GM19438 (cell line): Measurements from ENCODE around the gene BMP8B.
"Not testable (repeated sequence)": the region's sequence is repeated elsewhere in the genome, so short reads cannot be mapped to it uniquely, and the experiment has no call there.

Experiments
- ATAC-seq: cut with Tn5 transposase; IDR thresholded peaks from one replicate; pipeline ENCODE4 v1.9.1; 2021; ENCODE audit warnings: low read depth; ENCODE audit not compliant: unreplicated experiment

BMP8B gene

DNA sequence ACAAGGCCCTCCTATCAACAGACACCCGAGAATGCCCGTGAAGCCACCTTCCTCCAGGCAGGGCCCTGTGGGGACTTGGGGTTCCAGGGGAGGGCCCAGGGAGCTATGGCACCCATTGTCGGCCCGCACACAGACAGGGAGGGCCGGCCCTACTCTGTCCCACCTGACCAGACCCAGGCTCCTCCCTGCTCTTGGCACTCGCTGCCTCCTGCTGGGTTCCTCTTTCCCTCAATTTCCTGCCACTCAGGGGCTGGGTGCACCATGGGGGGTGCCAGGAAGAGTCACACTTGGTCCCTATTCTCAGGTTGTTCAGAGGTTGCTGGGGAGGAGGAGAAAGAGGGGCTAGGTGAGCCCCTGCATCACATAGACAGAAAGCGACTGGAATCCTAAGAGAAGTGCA, 9.5 kb downstream of the BMP8B start:
- ATAC-seq = no peak

DNA sequence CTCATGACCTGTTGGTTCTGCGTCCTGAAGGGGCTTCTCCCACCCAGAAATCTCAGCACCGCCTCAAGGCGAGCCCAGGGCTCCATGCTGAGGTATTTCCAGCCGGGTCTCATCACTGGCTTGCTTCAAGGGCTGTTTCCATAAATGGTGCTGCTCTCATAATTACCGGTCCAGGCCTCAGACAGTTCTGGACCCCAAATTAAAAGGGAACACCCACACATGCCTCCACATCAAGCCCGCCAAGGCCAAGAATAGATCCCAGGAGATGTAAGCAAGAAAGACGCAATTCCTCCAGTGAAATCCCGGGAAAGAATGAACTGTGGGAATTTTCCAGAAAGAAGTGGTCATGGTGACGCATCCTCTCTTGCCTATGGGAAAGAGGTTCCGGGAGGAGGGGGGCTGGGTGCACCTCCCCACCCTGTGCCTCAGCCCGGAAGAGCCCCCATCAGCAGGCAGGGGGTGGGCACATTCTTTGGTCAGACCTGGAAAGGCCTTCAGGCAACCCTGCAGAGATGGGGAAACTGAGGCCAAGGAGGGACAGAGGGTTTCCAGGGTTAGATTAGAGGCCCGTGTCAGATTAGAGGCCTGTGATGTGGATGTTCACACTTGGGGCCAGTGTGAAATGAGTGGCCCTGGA, 10.1 kb downstream of the BMP8B start:
- ATAC-seq = not testable (repeated sequence)

DNA sequence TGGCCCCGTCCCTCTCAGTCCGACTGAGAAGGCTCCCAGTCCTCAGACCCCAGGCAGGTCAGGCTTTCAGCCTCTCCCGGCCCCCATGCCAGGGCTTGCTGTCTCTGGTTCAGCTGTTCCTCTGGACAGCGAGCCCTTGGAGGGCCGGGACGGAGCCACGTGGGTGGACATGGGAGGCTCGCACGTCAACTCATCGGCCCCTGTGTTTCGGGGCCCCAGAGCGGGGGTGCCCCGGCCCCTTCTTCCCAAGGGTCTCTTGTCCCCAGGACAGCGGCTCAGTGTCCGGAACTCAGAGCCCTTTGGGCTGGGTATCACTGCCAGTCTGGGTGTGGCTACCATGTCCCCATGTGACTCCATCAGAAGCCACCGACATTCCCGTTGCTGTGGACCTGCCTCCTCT, 10.8 kb downstream of the BMP8B start:
- not testable (repeated sequence) for ATAC-seq

DNA sequence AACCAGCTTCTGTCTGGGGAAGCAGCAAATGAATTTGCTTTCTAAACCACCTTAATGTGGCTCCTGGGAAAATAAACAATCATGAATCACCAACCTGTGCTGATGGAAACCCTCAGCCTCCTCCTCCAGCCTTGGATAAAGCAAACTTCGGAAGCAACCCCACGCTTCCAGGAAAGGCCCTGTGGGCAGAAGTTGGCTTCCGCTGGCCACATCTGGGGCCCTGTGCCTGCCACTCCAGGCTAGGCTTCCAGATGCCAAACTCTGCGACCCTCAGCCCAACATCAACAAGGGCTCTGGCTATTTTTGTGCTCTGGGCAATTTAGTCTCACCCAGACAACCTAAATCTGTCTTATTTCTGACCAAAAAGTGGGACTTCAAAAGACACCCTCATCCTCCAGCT, 11.4 kb downstream of the BMP8B start:
- ATAC-seq = no peak

DNA sequence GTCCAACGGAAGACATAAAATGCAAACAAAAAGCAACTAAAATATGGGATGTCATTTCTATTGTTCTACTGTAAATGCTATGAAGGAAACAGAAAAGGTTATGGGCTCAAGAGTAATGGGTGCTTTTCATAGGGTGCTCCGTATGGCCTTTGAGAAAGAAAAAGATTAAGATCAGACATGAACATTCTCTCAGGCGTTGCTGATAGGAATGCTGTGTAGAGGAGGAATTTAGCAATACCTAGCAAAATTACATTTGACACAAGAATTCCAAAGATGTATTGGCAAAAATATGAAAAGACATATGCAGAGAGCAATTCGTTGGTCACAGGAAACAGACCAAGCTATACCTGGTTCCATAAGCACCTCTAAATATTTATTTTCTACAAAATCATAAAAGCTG, 11.8 kb downstream of the BMP8B start:
- no peak for ATAC-seq

DNA sequence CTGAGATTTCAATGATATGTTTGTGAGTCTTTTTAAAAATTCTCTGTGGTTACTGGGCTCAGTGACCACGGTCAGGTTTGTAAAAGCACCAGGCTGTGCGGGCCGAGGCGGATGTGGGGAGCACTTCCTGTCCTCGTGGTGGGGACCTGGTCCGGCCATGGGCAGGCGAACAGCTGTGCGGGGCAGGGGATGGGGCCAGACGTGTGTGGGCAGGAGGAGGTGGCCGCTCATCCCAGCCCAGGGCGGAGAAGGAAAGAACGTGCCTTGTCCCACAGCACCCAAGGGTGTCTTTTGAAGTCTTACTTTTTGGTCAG, 12.3 kb downstream of the BMP8B start:
- peak; percentile 58 for ATAC-seq

DNA sequence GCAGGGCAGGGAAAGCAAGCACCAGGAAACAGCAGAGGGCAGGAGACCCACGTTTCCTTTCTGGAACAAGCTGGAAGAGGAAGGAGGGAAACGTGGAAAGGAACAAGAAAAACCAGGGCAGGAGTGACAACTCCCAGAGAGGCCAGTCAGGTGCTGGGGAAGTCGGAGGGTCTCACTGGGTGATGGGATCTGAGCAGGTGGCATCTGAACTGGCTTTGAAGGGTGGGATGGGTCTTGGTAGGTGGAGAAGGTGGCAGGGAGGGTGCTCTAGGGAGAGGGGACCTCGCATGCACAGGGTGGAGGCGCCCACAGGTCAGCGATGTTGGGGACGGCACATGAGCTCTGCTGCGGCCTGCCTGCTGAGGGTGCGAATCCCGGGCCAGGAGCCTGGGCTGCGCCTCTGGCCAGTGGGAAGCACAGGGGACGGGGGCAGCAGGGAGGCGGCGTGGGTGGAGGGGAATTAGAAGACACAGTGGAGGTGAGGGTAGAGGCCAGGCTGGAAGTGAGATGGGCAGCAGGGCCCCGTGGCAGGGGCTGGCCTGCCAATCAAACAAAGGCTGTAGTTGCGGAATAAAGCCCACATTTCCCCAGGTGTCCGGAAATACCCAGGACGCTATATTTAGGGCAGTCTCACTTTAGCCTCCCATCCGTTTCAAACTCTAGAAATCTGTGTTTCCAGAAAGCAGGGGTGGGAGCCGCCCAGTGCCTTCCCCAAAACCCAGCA, 12.8 kb downstream of the BMP8B start:
- ATAC-seq = not testable (repeated sequence)

DNA sequence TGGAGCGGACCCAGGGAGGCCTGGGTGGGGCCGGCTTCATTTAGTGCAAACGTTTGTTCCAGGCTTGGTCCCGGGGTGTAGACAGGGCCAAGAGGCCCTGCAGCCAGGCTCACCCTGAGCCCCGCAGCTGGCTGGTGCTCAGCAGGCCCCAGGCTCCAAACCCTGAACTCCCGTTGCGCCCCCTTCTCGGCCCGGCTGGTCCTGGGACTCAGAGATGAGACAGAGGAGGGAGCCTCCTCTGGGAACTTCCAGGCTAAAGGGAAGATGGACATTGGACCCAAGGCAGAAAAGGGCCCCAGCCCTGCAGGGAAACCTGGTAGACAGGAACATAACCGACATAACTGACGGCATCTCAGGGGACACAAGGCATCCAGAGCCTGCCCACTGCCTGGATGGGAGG, 13.5 kb downstream of the BMP8B start:
- not testable (repeated sequence) for ATAC-seq

DNA sequence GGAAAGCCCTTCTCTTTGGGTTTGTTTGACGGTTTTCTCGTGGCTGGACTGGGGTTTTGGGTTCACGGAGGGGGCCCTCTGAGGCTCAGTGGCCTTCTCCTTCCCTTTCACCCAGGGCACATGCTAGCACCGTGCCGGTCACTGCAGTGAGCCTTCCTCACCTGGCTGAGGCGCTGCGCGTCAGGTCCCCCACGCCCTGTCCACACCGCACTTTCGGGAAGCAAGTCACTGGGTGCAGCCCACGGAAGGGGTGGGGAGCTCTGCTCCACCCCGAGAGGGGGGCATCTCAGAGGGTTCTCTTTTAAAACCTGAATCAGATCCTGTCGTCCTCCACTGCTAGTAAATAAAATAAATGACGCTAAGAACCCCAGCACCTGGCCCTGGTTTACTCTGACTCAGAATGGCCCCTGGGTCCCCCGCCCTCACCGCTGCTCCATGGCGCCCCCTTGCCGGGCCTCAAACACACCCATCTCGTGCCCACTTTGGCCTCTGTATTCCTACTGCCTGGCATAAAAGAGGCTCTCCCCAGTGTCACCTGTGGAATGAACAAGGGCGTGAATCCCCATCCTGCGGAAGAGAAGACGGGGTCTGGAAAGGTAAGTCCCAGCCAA, 15.2 kb downstream of the BMP8B start:
- ATAC-seq = not testable (repeated sequence)

DNA sequence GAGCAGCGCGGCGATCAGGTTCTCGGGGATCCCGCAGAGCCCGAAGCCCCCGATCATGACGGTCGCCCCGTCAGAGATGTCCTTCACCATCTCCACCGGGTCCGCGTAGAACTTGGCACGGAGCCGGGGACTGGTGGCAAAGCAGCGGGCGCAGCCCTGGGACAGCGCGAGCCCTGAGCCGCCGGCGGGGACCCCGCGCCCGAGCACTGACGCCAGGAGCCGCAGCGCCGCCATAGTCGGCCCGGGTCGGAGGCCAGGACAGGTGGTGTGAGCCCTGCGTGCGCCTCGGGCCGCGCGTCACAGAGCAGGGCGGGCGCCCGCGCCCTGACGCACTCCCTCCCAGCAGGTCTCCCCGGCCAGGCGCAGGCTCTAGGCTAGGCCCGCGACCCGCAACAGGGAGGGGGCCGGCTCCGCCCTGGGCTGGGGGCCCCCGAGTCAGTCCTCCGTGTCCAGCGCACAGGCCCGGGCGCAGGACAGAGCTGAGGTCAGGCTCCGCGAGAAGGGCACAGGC, 17.6 kb downstream of the BMP8B start, which contains the start of gene OXCT2:
OXCT2 (minus strand) TSS at position 327 of the 511 bp plus-strand sequence; CDS start at position 234, 93 bp downstream.
- not testable (repeated sequence) for ATAC-seq

DNA sequence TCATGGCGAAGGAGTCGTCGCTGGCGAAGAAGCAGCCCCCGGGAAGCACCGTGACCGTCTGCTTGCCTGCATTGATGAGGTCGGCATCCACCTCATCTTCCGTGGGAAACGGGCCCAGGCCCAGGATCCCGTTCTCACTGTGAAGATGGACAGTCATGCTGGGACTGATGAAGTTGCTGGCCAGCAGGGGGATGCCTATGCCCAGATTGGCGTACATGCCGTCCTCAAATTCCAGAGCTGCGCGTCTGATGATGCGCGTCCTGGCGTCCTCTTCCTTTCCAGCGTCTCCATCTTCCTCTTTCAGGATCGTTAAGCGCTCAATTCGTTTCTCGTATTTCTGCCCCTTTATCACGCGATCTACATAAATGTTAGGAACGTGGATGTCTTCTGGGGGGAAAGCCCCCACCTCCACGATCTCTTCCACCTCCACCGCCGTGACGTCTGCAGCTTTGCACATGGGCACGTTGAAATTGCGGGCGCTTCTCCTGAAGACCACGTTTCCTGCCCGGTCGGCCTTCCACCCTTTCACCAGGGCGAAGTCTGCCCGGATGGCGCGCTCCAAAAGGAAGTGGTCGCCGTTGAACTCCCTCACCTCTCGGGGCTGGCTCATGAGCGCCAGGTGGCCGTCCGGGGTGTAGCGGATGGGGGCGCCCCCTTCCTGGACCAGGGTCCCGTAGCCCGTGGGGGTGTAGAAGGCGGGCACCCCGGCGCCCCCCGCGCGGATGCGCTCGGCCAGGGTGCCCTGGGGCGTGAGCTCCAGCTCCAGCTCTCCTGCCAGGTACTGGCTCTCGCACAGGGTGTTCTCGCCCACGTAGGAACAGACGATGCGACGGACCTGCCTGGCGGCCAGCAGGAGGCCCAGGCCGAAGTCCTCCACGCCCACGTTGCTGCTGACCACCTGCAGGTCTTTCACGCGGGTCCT, 18.3 kb downstream of the BMP8B start:
- not testable (repeated sequence) for ATAC-seq

DNA sequence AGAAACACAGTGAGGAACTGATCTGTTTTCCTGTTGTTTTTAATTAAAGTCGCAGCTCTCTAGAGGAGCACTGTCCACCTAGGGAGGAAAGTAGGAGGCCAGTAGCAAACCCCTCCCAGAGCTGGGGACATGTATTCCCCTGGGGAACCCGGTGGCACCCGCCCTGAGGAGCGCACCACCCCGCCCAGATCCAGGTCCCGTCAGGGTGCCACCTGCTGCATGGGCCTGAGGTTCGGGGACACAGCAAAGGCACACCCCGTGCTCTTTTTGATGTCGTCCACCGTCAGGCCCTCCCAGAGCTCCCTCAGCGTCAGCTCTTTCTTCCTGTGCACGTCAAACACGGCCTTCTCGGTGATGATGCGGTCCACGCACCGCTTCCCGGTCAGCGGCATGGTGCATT, 19.2 kb downstream of the BMP8B start:
- not testable (repeated sequence) for ATAC-seq

DNA sequence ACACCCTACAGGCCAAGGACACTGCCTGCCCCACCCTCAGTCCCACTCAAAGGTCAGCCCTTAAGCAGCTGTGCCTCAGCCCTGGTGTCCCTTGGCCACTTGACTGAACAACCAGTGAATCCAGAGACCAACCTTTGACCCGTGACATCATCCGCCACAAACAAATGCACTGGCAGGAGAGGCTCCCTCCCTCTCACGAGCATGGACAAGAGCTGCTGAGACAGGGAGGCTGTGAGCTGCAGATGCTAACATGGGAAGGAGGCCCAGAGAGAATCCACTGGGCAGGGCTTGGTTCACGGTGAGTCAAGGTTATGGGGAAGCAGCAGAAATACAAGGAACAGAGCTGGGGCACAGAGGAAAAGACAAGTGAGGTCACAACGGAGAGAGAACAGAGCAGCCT, 22.2 kb downstream of the BMP8B start:
- ATAC-seq = not testable (repeated sequence)

DNA sequence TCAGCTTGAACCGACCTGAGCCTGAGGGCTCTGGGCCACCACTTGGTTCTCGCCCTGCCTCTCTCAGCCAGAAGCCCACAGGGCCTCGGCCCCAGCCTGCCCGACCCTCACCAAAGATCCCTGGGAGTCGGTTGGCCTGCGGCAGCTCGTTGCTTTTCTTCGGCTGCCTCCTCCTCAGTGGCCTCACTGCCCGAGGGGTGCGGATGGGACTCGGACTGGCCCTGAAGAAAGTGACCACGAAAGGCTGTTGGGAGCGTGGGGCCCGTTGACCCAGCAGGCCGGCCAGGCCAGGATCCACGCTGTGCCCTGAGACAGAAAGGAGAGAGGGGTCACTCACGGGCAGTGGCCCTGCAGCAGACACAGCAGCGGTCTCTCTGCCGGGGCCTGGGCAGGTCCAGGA, 24.2 kb downstream of the BMP8B start:
- not testable (repeated sequence) for ATAC-seq

DNA sequence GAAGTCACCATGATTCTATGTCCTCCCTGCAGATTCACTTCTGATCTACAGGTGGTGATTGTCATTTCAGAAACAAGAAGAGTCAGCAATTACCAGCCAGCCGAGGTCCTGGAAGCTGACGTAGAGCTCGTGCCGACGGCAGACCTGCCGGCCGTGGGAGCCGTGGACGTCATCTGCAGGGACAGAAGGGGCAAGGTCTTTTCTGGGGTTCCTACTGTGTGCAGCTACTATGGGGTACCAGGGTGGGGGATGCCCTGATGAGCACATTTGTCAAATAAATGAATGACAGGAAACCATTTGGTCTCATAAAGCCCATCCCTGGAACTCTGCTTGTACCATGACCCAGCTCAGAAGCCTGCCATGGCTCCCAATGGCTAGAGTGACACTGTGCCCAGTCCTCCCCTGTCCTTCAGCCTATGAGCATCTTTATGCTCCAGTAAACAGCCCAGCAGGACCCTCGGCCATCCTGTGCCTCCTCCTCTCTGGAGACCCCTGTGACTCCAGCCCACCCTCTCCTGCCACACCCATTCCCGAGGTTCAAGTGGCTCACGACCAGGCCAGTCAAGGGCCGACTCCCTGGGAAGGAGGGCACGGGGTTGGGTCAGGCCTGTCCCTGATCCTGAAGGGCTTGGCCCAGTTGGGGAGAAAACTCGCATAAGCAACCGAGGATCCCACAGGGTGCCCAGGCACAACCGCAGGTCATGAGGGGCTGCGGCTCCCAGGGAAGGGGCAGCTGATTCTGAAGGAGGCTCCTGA, 24.9 kb downstream of the BMP8B start:
- not testable (repeated sequence) for ATAC-seq

DNA sequence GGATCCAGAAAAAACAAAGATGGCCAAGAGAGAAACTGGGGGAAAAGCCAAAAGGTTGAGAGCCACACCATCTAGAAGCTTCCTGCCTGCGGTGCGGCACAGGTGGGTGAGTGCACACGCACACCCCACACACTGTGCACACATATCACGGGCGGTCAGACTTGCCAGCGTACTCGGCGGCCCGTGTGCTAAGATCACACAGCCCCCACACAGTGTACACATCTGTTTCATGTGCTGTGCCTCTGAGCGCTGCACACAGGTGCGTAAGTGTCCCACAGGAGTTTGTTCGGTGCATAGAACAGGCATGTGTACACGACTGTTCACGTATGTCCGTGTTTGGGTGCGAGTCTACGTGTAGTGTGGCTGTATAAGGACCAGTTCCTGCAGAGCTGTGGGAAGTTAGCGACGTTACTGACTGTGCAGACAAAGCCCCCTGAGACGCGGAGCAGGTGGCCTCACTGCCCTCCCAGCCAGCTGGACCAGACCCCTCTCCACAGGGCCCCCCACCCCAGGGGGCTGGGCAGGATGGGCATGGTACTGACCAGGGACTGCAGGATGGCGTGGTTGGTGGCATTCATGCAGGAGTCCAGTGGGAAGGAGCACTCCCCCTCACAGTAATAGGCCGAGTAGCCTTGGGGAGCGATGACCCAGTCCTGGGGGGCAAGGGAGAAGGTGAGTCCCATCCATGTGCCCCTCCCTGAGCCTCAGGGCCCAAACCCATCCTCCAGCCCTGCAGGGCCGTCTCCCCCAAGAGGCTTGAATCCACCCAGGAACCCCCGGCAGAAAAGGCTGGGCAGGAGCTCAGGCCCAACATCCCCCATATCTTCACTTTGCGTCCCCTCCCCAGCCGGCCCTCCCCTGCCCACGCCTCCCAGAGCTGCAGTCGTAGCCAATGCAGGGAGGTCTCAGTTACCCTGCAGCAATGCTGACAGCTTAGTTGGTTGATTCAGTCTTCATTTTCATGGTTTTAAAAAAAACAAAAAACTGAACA, 25.8 kb downstream of the BMP8B start:
- ATAC-seq = no peak

DNA sequence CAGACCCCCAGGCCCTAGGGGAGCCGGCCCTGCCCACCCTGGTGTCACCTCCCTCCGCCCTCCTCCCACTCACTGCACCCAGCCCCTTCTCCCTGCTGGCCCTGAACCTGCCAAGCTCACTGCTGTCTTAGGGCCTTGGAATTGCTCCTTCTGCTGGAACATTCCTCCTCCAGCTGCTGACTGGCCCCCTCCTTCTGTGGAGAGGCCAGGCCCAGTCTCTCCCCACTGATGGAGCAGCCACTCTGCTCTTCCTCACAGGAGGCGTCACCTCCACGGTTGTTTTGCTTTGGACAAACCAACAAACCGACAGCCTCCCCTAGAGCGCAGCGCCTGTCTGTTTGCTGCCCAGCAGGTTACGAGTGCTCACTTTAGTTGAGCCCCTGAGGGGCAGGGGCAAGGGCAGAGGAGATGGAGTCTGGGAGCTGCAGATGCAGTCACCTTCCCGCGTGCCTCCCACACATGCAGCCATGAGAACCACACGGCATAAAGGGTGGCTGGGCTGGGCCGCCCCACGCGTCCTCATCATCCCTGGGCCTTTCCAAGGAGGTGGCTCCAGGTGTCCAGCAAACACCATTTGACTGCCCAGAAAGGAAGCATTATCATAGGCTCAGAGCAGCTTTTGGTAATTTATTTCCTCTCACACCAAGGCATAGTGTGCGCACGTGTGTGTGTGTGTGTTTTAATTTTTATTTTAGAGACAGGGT, 27.0 kb downstream of the BMP8B start:
- ATAC-seq = no peak

DNA sequence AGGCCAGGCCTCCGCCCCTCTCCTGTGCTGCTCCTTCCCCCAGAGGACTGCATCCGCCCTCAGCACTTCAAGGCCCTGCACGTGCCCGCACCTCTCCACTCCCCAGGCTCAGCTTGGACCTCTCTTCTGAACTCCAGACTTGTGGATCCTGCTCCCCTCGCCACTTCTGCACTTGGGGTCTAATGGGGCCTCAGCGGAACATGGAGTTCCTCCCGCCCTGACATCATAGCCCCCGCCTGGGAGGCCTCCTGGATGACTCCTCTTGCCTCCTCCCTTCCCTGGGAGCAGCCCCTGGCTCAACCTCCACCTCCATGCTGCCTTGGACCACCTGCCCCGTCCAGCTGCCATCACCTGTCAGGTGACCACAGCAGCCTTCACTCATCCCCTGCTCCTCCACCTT, 27.6 kb downstream of the BMP8B start:
- no peak for ATAC-seq
